A673 (cell line): ENCODE measurements around the gene MIA2. TPM values are rescaled to one million over a fixed set of nuclear protein-coding genes. Genes with fewer than 3 reads are reported as not detected.

Experiments used
- BruUV-seq: library from RNA; stranded (reverse); fragments of 400-500 nt; replicated peaks from 2 replicates; lab custom pipeline; 2021; lab: Mats Ljungman, UMichigan
- CTCF ChIA-PET: fragments of 300-600 bp; sonication (Branson Sonifier 250); formaldehyde crosslinking; loops from one replicate; lab custom pipeline; 2022; ENCODE audit warnings: antibody characterized with exemption; lab: Charles Lee
- POLR2A ChIA-PET: fragments of 300-600 bp; sonication (Branson Sonifier 250); formaldehyde crosslinking; loops from one replicate; lab custom pipeline; 2022; ENCODE audit warnings: antibody characterized with exemption; ENCODE audit not compliant: low non-redundant PET; lab: Charles Lee
- DNase-seq: peaks from one replicate; pipeline ENCODE4 v3.0.0-alpha.2; 2015; ENCODE audit warnings: low spot score
- H3K27ac ChIP-seq: fragments of 200-600 bp; sonication (generic); 2 replicates; pipeline ENCODE4 v1.5.1; 2016; ENCODE audit warnings: mixed run types, low read depth, mild to moderate bottlenecking, mixed read lengths, antibody characterized with exemption, low read length; ENCODE audit not compliant: poor library complexity, severe bottlenecking
- H3K27me3 ChIP-seq: fragments of 200-600 bp; sonication (generic); replicated peaks from 2 replicates; pipeline ENCODE4 v1.6.1; 2017; ENCODE audit warnings: mixed run types, low read depth, mild to moderate bottlenecking, mixed read lengths, antibody characterized with exemption, low read length; ENCODE audit not compliant: insufficient read depth, poor library complexity
- H3K36me3 ChIP-seq: fragments of 200-600 bp; sonication (generic); 2 replicates; pipeline ENCODE4 v1.6.1; 2016; ENCODE audit warnings: mixed run types, mild to moderate bottlenecking, mixed read lengths, antibody characterized with exemption, low read length; ENCODE audit not compliant: insufficient read depth, poor library complexity, severe bottlenecking
- H3K4me1 ChIP-seq: fragments of 200-600 bp; sonication (generic); 2 replicates; pipeline ENCODE4 v1.6.1; 2017; ENCODE audit warnings: mixed run types, mild to moderate bottlenecking, mixed read lengths, antibody characterized with exemption, low read length; ENCODE audit not compliant: insufficient read depth, poor library complexity, severe bottlenecking
- H3K4me3 ChIP-seq: fragments of 200-600 bp; sonication (generic); 2 replicates; pipeline ENCODE4 v1.5.1; 2016; ENCODE audit warnings: low read depth, mixed run types, mild to moderate bottlenecking, mixed read lengths, low read length; ENCODE audit not compliant: poor library complexity, severe bottlenecking
- H3K9me3 ChIP-seq: fragments of 200-600 bp; sonication (generic); 2 replicates; pipeline ENCODE4 v1.6.1; 2016; ENCODE audit warnings: mixed run types, low read depth, mild to moderate bottlenecking, mixed read lengths, antibody characterized with exemption, low read length; ENCODE audit not compliant: poor library complexity, severe bottlenecking
- CTCF ChIP-seq: fragments of 300-800, 200-600 bp; sonication (generic); conservative IDR thresholded peaks from 2 replicates; pipeline ENCODE4 v1.5.1; 2017; ENCODE audit warnings: low read depth, mild to moderate bottlenecking, antibody characterized with exemption, low read length, moderate library complexity, mixed read lengths
- EZH2 ChIP-seq: fragments of 200-600 bp; sonication (generic); IDR thresholded peaks from 2 replicates; pipeline ENCODE4 v1.6.1; 2017; ENCODE audit warnings: borderline replicate concordance, low read depth, mild to moderate bottlenecking, mixed read lengths, antibody characterized with exemption, low read length; ENCODE audit not compliant: poor library complexity, severe bottlenecking
- intact Hi-C: fragments of 100-400 bp; cut with micrococcal nuclease; formaldehyde crosslinking; loops from one replicate; pipeline ENCODE4 v1.10.0; 2022; ENCODE audit not compliant: unreplicated experiment
- total RNA-seq: library from RNA; stranded (reverse); gene quantifications from 2 replicates; pipeline ENCODE4 v1.2.3, GENCODE V29; 2021

MIA2 gene
- total RNA-seq, 1 experiment from 2014 or later, result 16.7 TPM

DNA sequence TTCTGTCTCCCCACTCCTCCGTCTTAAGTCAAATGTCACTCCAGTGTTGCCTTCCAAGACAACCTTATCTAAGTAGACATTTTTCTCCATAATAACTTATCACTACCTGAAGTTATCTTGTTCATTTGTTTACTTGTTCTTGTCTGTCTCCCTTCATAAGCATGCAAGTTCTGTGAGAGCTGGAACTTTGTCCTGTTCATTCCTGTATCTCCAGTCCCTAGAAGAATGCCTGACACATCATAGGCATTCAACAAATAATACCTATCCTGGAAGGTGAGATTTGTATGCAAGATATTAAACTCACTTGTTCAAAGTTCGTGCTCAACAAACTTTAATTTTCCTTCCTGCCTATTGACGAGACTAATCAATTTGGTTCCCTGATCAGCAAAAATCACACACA lies 5.7 kb upstream of the MIA2 start:
- Histone ChIP-seq H3K27me3 (no peaks in the 10 kb centered on the region), H3K4me3 (no peak overlapping the region), H3K36me3 (no peaks in the 10 kb centered on the region), H3K9me3 (no peaks in the 10 kb centered on the region), H3K27ac (no peak overlapping the region), H3K4me1 (no peaks in the 10 kb centered on the region)
- TF ChIP-seq EZH2 (no peak), CTCF (no peak)
- POLR2A ChIA-PET, result no interaction called here
- no TSS peak for BruUV-seq
- intact Hi-C loops, result no loop called here
- no peak for DNase-seq
- CTCF ChIA-PET, result no interaction called here

GRCh38 chr14:39228509-39229221 lies 5.0 kb upstream of the MIA2 start:
- CTCF ChIA-PET, result no interaction called here
- intact Hi-C loops, result no loop called here
- H3K36me3 ChIP-seq, result no peaks in the 10 kb centered on the region
- no peaks in the 10 kb centered on the region for H3K27me3 ChIP-seq
- BruUV-seq, result no TSS peak
- POLR2A ChIA-PET, result no interaction called here
- no peaks in the 10 kb centered on the region for H3K4me1 ChIP-seq
- no peaks in the 10 kb centered on the region for H3K9me3 ChIP-seq
- no peak overlapping the region for H3K4me3 ChIP-seq
- H3K27ac ChIP-seq, result no peak overlapping the region
- no peak for TF ChIP-seq CTCF
- no peak for DNase-seq

- BruUV-seq, result no TSS peak
- intact Hi-C loops, result no loop called here
- DNase-seq, result no peak
- no peak overlapping the region for H3K27ac ChIP-seq
- TF ChIP-seq EZH2 (no peak), CTCF (no peak)
- H3K4me1 ChIP-seq, result no peaks in the 10 kb centered on the region
- H3K9me3 ChIP-seq, result no peaks in the 10 kb centered on the region
- POLR2A ChIA-PET, result interaction anchor here (0.6 kb wide), 1 partner anchor 59 kb away, joined by 3 read pairs; the partner anchor contains the start of gene TRAPPC6B
- no peaks in the 10 kb centered on the region for H3K27me3 ChIP-seq
- no peaks in the 10 kb centered on the region for H3K36me3 ChIP-seq
- no peak overlapping the region for H3K4me3 ChIP-seq
- CTCF ChIA-PET, result no interaction called here
Measured at GRCh38 chr14:39229222-39229543, 4.5 kb upstream of the MIA2 start.
